GM21576 (cell line): ENCODE data around the gene LRRC47.

Experiments used
- ATAC-seq: cut with Tn5 transposase; IDR thresholded peaks from one replicate; pipeline ENCODE4 v1.9.1; 2021; ENCODE audit warnings: mild to moderate bottlenecking, moderate library complexity; ENCODE audit not compliant: unreplicated experiment

LRRC47 gene

GRCh38 chr1:3787349-3787715 is 9.0 kb downstream of the LRRC47 start:
- ATAC-seq = no peak

GRCh38 chr1:3786468-3787348 is 9.6 kb downstream of the LRRC47 start:
- ATAC-seq = no peak

- no peak for ATAC-seq
These were observed 10.7 kb downstream of the LRRC47 start for GRCh38 chr1:3785456-3786157.

- ATAC-seq = no peak
These were observed 11.3 kb downstream of the LRRC47 start for GRCh38 chr1:3785045-3785444.

GRCh38 chr1:3783651-3784474 is 12.4 kb downstream of the LRRC47 start:
- no peak for ATAC-seq

- ATAC-seq = no peak
These were observed 15.4 kb downstream of the LRRC47 start for GRCh38 chr1:3780901-3781300.

- ATAC-seq = no peak
These were observed 16.3 kb downstream of the LRRC47 start for GRCh38 chr1:3779912-3780416.

GRCh38 chr1:3779265-3779911 is 16.9 kb downstream of the LRRC47 start:
- no peak for ATAC-seq

GRCh38 chr1:3778590-3779264 is 17.6 kb downstream of the LRRC47 start:
- no peak for ATAC-seq

- ATAC-seq = no peak
These were observed 18.4 kb downstream of the LRRC47 start for GRCh38 chr1:3777647-3778589.

- ATAC-seq = no peak
These were observed 19.2 kb downstream of the LRRC47 start for GRCh38 chr1:3777078-3777547.

- ATAC-seq = no peak
These were observed 19.9 kb downstream of the LRRC47 start for GRCh38 chr1:3776231-3776961.

- no peak for ATAC-seq
These were observed 20.6 kb downstream of the LRRC47 start for GRCh38 chr1:3775490-3776230.

GRCh38 chr1:3774946-3775489 is 21.3 kb downstream of the LRRC47 start:
- ATAC-seq = no peak

- ATAC-seq = no peak
These were observed 21.9 kb downstream of the LRRC47 start for GRCh38 chr1:3774276-3774945.

- no peak for ATAC-seq
These were observed 22.6 kb downstream of the LRRC47 start for GRCh38 chr1:3773572-3774275.
